Measurements from ENCODE around the gene HNRNPA1.

HNRNPA1 gene

DNA sequence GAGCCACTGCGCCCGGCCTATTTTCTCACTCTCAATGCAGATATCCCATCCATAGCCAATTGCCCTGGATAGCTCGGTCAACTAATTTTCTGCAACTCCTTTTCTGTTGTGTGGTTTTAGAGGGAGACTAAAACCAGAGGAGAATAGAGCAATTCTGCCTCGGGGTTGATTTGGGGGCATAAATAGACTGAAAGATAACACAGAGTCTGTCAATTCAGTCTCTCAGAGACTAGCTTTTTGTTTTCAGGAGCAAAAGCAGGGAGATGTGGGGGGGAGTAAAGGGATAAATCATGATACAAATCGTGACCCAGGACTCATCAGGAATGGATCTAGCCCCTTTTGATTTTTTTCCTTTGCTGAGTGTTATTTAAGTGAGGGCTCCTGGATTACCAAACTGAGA is 50.9 kb downstream of the HNRNPA1 start:
- no peak overlapping the region for H3K27ac ChIP-seq
- TF ChIP-seq POLR2AphosphoS5 (IDR thresholded peaks at IDR 0.05; ENCODE audit: borderline replicate concordance, low read depth, low read length), result no peak
- TF ChIP-seq FOXP2 (optimal IDR thresholded peaks at IDR 0.05; ENCODE audit: control extremely low read depth, extremely low read length, insufficient read depth), result no peak
- no peak for TF ChIP-seq EZH2 (IDR thresholded peaks at IDR 0.05)
- H3K36me3 ChIP-seq (ENCODE audit: insufficient read depth, low read length), result no peaks in the 10 kb centered on the region

DNA sequence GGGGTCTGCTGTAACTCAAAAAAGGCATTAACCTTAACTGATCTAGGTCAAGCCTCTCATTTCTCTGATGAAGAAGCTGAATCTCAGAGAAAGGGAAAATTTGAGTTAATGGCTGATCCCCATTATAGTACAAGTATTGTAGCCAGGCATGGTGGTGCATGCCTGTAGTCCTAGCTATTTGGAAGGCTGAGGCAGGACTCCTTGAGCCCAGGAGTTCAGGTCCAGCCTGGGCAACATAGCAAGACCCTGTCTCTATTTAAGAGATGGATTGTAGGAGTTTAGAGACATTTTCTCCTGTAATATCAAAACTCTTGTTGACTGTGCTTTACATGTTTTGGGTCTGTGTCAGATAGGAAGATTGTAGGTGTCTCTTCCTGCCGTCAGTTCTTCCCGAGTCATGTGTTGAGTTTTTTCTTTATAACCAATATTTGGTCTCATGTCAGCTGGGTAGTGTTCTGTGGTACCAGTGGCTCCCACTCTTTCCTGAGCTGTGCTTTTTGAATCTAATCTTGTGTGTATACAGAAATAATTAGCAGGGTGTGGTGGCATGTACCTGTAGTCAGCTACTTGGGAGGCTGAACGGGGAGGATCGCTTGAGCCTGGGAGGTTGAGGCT is 53.0 kb downstream of the HNRNPA1 start:
- no peaks in the 10 kb centered on the region for H3K9me3 ChIP-seq (ENCODE audit: low read depth, low read length)
- no peak overlapping the region for H3K27ac ChIP-seq
- H3K36me3 ChIP-seq (ENCODE audit: insufficient read depth, low read length), result no peaks in the 10 kb centered on the region
- H3K4me3 ChIP-seq, result no peak overlapping the region
- no peak for DNase-seq (ENCODE audit: low read depth, low spot score)
- TF ChIP-seq EZH2 (IDR thresholded peaks at IDR 0.05) (no peak), FOXP2 (optimal IDR thresholded peaks at IDR 0.05; ENCODE audit: control extremely low read depth, extremely low read length, insufficient read depth) (no peak)
- no peak overlapping the region for H3K9ac ChIP-seq (ENCODE audit: insufficient read length)

More for the DNA sequence above, 50.9 kb downstream of the HNRNPA1 start:
- no peak overlapping the region for H3K4me3 ChIP-seq
- no peak overlapping the region for H3K9ac ChIP-seq (ENCODE audit: insufficient read length)
- DNase-seq (ENCODE audit: low read depth, low spot score), result no peak
- H3K9me3 ChIP-seq (ENCODE audit: low read depth, low read length), result no peaks in the 10 kb centered on the region

All from SK-N-MC (cell line).